Effector memory CD4-positive, alpha-beta T cell (primary cell): ENCODE measurements around the gene FASN.

ENCODE experiments used
- DNase-seq, 3 donors: peaks; one replicate each; pipeline ENCODE4 v3.0.0-alpha.2; 2020
- H3K27ac ChIP-seq: 2 replicates; pipeline ENCODE4 v1.7.0; 2013; ENCODE audit warnings: mild to moderate bottlenecking, low read length, moderate library complexity; ENCODE audit not compliant: insufficient read depth, poor library complexity, severe bottlenecking
- H3K27me3 ChIP-seq: replicated peaks from 2 replicates; pipeline ENCODE4 v1.7.0; 2013; ENCODE audit warnings: mild to moderate bottlenecking, low read length; ENCODE audit not compliant: insufficient read depth, control insufficient read depth, poor library complexity, severe bottlenecking
- H3K36me3 ChIP-seq: 2 replicates; pipeline ENCODE4 v1.7.0; 2013; ENCODE audit warnings: mild to moderate bottlenecking, low read length, moderate library complexity; ENCODE audit not compliant: control insufficient read depth, insufficient read depth
- H3K4me1 ChIP-seq: 2 replicates; pipeline ENCODE4 v1.7.0; 2013; ENCODE audit warnings: low read length, mild to moderate bottlenecking; ENCODE audit not compliant: control insufficient read depth, insufficient read depth, poor library complexity, severe bottlenecking
- H3K4me3 ChIP-seq: 2 replicates; pipeline ENCODE4 v1.7.0; 2013; ENCODE audit warnings: low read length, low read depth, mild to moderate bottlenecking; ENCODE audit not compliant: insufficient read depth, poor library complexity, severe bottlenecking
- H3K9me3 ChIP-seq: 2 replicates; pipeline ENCODE4 v1.7.0; 2013; ENCODE audit warnings: mild to moderate bottlenecking, low read length, moderate library complexity; ENCODE audit not compliant: control insufficient read depth

The FASN gene

DNA sequence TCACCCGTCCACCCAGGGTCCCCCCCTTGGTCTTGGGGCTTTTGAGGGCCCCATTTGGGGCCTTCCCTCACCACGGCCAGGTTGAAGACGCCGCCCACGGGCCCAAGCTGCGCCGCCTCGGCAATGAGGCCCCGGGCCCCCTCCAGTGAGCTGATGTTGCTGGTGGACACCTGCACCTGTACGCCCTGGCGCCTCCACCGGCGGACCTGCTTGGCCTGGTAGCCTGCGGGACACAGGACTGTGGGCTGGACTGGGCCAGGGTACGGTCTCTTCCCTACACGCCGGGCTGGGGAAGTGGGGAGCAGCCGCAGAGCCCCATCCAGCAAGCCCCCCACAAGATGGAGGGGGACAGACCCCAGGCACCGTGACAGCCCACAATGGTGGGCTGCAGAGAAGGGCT lies 15.6 kb downstream of the FASN start:
- H3K36me3 ChIP-seq: peaks cover 83% of the 10 kb centered on the region
- H3K9me3 ChIP-seq: no peaks in the 10 kb centered on the region
- no peak overlapping the region for H3K4me3 ChIP-seq
- DNase-seq: no peak
- H3K4me1 ChIP-seq: no peaks in the 10 kb centered on the region
- H3K27me3 ChIP-seq: no peaks in the 10 kb centered on the region
- H3K27ac ChIP-seq: no peak overlapping the region

DNA sequence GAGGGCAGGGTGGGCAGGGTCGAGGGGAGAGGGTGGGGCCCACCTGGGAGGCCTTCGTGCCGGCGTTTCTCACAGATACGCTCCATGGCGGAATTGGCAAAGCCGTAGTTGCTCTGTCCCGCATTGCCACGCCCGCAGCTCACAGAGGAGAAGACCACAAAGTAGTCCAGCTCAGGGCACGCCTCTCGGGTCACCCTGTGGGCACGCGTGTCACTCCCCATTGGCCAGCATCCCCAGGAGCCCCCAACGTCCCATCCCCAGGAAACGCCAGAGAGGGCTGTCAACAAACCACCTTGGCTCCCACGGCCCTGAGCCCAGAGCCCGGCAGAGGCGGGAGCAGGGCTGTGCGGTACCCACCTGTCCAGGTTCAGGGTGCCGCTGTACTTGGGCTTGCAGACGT lies 16.1 kb downstream of the FASN start:
- Histone ChIP-seq H3K9me3 (no peaks in the 10 kb centered on the region), H3K4me3 (no peak overlapping the region), H3K27ac (no peak overlapping the region), H3K27me3 (no peaks in the 10 kb centered on the region), H3K36me3 (peaks cover 79% of the 10 kb centered on the region), H3K4me1 (no peaks in the 10 kb centered on the region)
- DNase-seq: no peak

DNA sequence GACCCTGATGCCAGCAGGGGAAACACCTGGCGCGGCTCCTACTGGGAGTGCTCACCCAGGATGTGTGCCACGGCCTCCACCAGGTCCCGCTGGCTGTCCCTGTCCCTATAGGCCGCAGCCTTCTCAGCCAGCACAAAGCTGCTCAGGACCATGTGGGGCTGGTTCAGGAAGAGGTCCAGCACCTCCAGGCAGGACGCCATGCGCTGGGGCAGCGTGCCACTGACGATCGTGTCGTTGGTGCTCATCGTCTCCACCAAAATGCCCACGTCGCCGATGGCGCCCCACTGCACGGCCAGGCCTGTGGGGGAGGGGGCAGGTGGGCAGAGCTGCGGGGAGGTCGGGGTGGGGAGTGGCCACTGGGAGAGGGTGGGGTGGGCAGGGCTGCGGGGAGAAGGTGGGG lies 16.5 kb downstream of the FASN start:
- Histone ChIP-seq H3K27ac (no peak overlapping the region), H3K36me3 (peaks cover 74% of the 10 kb centered on the region), H3K27me3 (no peaks in the 10 kb centered on the region), H3K4me3 (no peak overlapping the region), H3K4me1 (no peaks in the 10 kb centered on the region), H3K9me3 (no peaks in the 10 kb centered on the region)
- DNase-seq: no peak

DNA sequence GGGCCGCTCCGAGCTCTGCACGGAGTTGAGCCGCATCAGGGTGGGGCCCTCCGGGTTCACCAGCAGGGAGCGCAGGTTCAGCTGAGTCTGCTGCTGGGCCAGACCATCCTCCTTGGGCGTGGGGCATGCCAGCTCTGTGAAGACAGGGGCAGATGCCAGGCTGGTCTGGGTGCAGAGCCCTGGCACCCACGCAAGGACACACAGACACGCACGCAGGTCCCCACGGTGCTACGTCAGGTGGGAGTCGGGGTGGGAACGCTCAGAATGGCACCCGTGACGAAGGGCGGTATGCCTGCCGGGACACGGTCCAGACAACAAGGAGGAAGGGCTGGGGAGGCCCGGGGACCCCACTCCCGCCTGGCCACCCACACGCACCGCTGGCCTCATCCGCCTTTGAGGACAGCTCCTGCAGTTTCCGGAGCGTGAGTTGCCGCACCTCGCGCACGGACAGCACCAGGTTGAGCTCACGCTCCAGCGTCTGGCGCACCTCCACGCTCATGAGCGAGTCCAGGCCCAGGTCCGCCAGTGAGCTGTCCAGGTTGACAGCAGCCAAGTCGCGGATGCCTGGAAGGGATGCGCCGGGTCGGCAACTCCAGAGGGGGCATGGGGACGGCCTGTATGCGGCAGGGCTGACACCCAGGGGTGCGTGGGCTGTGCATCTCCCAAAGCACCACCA lies 17.1 kb downstream of the FASN start:
- DNase-seq: no peak
- H3K9me3 ChIP-seq: no peaks in the 10 kb centered on the region
- H3K4me1 ChIP-seq: no peaks in the 10 kb centered on the region
- no peak overlapping the region for H3K4me3 ChIP-seq
- no peak overlapping the region for H3K27ac ChIP-seq
- H3K27me3 ChIP-seq: no peaks in the 10 kb centered on the region
- peaks cover 68% of the 10 kb centered on the region for H3K36me3 ChIP-seq

DNA sequence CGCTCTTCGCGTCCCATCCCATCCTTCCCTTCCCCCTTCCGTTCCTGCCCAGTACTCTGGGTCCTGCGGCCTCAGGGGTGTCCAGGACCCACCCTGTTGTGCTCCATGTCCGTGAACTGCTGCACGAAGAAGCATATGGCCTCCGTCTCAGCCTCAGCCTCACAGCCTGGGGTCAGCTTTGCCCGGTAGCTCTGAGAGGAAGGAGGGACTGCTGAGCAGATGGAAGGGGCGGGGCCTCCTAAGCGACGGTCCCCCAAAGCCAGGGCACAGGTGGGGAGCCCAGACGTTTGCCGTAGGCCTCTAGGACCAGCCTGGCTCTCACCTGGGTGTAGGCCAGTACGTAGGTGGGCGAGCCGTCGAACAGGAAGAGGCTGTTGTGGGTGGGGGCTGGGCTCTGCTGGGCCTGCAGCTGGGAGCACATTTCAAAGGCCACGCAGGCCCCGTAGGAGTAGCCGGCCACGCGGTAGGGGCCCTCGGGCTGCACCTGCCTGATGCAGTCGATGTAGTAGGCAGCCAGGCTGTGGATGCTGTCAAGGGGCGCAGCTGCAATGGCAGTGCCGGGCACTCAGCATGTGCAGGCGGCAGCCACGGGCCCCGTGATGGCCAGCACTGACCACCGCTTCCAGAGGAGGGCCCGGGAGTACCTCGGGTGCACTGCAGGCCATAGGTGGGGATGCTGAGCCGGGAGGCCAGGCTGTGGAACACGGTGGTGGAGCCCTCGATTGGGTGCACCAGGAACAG lies 17.8 kb downstream of the FASN start:
- H3K4me3 ChIP-seq: no peak overlapping the region
- no peaks in the 10 kb centered on the region for H3K9me3 ChIP-seq
- H3K27ac ChIP-seq: no peak overlapping the region
- H3K27me3 ChIP-seq: no peaks in the 10 kb centered on the region
- H3K4me1 ChIP-seq: no peaks in the 10 kb centered on the region
- DNase-seq: no peak
- H3K36me3 ChIP-seq: peaks cover 61% of the 10 kb centered on the region

DNA sequence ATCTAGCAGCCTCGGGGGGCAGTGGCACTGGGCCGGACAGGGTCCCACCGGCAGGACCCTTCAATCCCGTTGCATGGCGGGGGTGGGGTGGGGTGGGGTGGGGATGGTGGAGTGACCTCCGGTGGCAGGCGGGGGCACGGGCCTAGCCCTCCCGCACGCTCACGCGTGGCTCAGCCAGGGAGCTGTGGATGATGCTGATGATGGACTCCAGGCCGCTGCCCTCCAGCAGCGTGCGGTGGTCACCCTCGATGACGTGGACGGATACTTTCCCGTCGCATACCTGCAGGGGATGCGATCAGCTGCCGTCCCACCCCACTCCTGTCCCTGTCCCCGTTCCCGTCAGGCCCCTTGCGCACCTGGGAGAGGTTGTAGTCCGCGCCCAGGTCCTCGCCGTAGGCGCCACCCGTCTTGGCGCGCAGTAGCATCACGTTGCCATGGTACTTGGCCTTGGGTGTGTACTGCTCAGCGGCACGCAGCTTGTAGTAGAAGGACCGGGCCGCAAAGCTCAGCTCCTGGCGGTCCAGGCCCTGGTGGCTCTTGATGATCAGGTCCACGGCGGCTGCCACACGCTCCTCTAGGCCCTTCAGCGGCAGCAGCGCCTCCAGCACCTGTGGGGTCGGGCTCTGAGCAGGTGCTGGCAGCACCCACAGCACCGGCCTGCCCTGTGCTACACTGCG lies 18.9 kb downstream of the FASN start:
- no peaks in the 10 kb centered on the region for H3K4me1 ChIP-seq
- DNase-seq: no peak
- no peaks in the 10 kb centered on the region for H3K27me3 ChIP-seq
- no peaks in the 10 kb centered on the region for H3K9me3 ChIP-seq
- H3K4me3 ChIP-seq: no peak overlapping the region
- no peak overlapping the region for H3K27ac ChIP-seq
- peaks cover 50% of the 10 kb centered on the region for H3K36me3 ChIP-seq

DNA sequence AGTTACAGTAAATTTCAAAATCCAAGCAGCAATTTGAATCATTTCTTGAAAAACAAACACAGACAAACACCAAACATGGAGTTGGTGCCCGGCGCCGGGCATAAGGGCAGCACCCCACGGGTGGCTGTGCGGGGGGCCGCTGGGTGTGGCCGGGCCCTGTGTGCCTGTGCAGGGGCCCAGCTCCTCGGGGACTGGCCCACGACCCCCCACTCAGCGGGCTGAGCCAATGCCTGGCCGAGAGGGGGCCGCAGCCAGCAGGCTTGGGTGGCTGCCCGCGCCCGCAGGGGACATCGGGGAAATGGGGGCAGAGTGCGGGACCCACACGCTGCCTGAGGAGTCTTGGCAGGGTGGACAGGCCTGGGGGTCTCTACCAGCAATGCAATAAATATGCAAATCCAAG lies 19.6 kb downstream of the FASN start:
- no peaks in the 10 kb centered on the region for H3K27me3 ChIP-seq
- H3K27ac ChIP-seq: no peak overlapping the region
- H3K4me1 ChIP-seq: no peaks in the 10 kb centered on the region
- peaks cover 43% of the 10 kb centered on the region for H3K36me3 ChIP-seq
- no peaks in the 10 kb centered on the region for H3K9me3 ChIP-seq
- no peak for DNase-seq
- H3K4me3 ChIP-seq: no peak overlapping the region

DNA sequence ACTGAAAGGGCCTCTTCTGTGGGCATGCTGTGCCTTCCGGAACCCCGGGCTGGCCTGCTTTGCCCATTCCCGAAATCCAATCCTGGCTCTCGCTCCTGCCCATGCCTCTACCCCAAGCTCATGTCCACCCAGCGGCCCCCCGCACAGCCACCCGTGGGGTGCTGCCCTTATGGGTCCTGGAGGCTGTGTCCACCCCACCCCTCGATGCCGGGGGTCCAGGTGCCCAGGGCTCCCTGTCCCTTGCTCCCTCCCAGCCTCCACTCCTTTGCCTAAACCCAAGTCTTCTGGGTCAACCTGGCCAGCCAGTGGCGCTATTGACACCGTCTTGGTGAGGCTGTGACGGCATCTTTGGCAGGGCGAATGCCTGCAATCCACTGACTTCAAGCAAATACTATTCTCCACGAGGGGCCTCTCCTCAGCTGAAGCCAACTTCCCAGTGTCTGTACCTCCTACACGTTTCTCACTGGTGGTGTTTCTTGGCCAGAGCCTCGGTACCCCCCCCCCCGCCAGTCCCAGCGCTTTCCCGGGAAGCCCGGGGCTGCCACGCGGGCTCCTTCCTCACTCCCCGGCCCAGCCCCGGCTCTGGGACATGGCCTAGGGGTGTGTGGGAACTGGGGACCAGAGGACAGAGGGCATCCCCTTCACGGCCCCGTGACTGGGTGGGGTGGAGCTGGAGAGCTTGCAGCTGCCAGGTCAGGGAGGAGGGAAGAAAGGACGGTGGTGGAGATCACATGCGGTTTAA lies 20.2 kb downstream of the FASN start:
- Histone ChIP-seq H3K27ac (no peak overlapping the region), H3K27me3 (no peaks in the 10 kb centered on the region), H3K36me3 (peaks cover 37% of the 10 kb centered on the region), H3K4me1 (no peaks in the 10 kb centered on the region), H3K4me3 (no peak overlapping the region), H3K9me3 (no peaks in the 10 kb centered on the region)
- no peak for DNase-seq

DNA sequence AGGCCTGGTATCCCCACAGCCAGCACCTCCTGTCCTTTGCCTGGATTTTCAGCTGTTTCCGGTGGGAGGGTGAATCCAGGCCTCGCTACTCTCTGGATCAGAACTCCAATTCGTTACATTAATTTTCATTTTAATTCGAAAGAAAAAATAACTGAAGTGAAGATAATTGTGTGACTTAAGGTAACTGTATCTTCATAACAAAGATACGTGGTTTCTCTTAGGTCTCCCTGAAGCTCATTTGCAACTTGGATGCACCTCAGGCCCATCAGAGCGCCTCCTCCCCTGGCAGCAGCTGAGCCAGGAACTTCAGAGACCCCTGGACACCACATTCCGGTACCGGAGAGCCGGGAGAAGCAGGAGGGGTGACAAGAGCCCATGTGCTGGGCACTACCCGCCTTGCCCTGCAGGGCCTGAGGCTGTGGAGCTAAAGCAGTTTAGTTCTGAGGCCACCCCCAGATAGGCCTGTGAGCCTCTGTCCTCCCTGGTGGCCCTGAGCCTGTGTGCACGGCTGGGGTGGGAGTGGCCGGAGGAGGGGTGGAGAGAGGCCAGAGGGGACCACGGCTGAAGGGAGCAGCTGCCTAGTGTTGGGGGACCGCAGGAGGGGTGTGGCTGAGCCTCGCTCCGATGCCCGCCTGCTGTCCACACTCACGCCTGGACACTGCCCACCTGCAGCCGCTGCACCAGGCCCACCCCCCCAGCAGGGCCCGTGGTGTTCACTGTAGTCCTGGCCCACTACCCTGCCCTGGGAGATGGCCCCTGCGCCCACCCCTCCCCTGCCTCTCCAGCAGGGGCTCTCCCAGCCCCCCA lies 21.0 kb downstream of the FASN start:
- H3K4me1 ChIP-seq: no peaks in the 10 kb centered on the region
- peaks cover 29% of the 10 kb centered on the region for H3K36me3 ChIP-seq
- DNase-seq: no peak

More for the DNA sequence above, 21.0 kb downstream of the FASN start:
- no peak overlapping the region for H3K27ac ChIP-seq
- H3K4me3 ChIP-seq: no peak overlapping the region
- no peaks in the 10 kb centered on the region for H3K9me3 ChIP-seq
- H3K27me3 ChIP-seq: no peaks in the 10 kb centered on the region
